Cerebellar cortex (tissue), 1 donor: ENCODE measurements around the gene ALOX15.
"Not testable (repeated sequence)": the region's sequence is repeated elsewhere in the genome, so short reads cannot be mapped to it uniquely, and the experiment has no call there.

Experiments
- DNase-seq: peaks from one replicate; pipeline ENCODE4 v3.0.0-alpha.2; 2015; ENCODE audit warnings: low spot score

ALOX15 gene

DNA sequence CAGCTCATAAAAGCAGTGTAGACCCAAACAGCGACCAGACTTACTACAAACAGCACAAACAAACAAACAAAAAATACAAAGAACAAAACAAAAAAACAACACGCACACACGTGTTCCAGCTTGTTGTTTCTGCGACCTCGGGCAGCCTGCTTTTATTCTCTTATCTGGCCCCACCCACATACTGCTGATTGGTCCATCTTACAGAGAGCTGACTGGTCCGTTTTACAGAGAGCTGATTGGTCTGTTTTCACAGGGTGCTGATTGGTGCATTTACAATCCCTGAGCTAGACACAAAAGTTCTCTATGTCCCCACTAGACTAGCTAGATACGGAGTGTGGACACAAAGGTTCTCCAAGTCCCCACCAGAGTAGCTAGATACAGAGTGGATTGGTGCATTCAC lies 14.5 kb upstream of the ALOX15 start:
- not testable (repeated sequence) for DNase-seq

DNA sequence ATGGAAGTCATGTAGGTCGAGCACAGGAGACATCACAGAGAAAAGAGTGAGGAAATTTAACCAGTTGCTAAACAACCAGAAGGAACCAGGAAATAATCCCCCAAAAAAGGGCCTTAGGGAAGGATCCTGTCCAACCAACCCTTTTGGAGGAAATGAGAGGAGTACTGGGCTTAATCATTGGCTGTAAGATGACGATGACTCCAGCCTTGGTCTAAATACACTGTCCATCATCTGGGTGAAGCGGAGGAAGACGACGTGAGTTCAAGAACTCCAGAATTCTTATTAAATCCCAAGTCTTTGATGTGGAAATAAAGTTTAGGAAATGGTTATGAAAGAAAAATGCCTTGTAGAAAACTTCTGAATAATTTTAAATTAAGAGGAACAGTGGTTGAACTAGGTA lies 11.5 kb upstream of the ALOX15 start:
- DNase-seq: no peak

DNA sequence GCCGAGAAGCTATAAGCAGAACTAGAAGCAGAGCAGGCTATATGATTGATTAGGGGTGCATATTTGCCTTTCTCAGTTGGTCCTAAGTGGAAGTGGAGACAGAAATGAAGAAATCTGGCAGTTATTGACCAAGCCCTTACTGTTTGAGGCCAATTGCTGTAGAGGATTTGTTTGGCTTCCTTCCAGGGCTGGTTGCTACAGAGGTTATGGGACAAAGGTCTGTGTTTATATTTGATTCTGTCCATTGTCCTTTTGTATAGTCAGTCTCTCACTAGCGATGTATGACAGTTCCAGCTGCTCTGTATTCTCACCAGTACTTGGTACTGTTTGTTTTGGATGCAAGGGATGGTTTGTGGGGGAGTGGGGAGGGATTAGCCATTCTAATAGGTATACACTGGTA lies 7.3 kb upstream of the ALOX15 start:
- DNase-seq: no peak

DNA sequence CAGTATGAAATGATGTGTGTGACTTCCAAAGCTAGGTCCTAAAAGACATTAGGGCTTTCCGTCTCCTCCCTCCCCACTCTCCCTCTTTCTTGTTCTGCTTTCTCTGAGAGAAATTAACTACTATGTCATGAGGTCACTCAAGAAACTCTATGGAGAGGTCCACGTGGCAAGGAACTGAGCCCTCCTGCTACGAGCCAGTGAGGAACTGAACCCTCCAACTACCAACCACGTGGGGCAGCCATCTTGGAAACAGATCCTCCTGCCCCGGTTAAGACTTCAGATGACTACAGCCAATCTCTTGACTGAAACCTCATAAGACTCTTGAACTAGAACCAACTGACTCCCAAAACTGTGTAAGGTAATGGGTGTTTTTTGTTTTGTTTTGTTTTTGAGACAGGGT lies 4.2 kb upstream of the ALOX15 start:
- no peak for DNase-seq

GRCh38 chr17:4643676-4644075 lies 2.2 kb upstream of the ALOX15 start:
- DNase-seq: no peak

DNA sequence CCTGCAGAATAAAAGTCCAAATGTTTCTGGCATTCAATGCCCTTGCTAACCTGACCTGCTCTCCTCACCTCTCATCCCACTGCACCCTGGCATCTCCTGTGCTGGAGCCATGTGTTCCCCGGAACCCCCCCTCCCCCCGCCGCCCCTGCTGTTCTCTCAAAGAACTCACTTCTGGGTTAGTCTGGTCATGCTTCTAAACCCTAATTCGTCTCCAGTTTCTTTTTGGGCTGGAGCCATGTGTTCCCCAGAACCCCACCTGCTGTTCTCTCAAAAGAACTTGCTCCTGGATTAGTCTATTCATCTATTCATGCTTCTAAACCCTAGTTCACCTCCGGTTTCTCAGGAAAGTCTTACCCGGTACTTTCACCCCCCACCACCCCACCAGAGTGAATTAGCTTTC lies 808 bp upstream of the ALOX15 start:
- DNase-seq: no peak

- DNase-seq: not testable (repeated sequence)
Observed at GRCh38 chr17:4640569-4641188, 799 bp downstream of the ALOX15 start.

DNA sequence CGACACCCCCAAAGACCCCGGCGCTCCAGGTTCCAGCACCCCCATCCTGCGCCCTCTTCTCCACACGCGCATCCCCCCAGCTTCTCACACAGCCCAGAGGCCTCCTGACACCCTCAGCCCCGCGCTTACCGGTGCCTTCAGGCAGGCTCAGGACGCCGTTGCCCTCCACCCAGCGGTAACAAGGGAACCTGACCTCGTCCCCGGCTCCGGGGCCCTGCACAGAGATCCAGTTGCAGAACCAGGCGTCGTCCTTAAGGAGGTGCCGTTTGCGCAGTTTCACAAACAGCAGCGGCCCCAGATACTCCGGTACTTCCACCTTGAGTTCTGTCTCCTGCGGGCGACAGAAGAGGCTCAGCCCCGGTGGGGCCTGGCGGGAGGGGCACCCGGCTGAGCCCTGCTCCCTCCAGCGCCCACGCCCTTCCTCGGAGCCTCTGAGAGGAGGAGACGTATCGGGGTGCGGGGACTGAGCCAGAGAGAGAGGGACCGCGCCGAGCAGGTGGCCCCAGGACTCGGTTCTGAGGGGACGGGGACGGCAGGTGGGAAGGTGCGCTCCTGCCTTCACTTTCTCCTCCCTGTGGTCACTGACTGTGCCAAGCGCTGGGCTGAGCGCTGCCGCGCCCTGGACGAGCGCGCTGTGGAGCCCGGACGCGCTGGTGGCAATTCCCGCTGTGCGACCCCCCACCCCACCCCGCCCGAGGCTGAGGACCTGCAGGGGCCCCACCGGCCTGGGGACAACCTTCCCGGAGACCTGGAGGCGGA lies 2.0 kb downstream of the ALOX15 start:
- peak; percentile 35 for DNase-seq

GRCh38 chr17:4638766-4639165 lies 2.7 kb downstream of the ALOX15 start:
- DNase-seq: not testable (repeated sequence)

- no peak for DNase-seq
Observed at GRCh38 chr17:4636474-4637100, 4.9 kb downstream of the ALOX15 start.

DNA sequence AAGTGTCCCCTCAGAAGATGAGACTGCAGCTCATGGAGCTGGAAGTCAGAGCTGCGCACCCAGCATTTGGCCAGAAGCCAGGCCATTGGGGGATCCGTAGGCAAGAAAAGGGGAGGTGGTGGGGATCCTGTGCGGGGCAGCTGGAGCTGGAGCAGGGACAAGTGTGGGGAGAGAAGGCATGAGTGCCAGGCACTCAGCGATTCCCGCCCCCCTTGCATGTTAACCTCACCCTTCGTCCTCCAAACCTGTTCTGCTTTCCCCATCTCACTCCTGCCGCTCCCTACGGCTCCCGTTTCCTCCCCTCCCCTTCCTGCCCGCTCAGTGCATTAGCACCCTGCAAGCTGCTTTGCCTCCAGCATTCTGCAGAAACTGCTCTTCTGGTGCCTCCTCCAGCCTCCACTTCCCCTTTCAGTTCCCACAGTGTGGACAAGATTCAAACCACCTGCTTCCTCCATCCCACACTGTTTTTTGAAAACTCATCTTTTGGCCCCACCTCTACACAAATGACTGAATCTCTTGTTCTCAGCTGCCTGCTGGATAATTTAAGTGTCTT lies 5.6 kb downstream of the ALOX15 start:
- no peak for DNase-seq

- DNase-seq: no peak
Observed at GRCh38 chr17:4634976-4635375, 6.5 kb downstream of the ALOX15 start.

DNA sequence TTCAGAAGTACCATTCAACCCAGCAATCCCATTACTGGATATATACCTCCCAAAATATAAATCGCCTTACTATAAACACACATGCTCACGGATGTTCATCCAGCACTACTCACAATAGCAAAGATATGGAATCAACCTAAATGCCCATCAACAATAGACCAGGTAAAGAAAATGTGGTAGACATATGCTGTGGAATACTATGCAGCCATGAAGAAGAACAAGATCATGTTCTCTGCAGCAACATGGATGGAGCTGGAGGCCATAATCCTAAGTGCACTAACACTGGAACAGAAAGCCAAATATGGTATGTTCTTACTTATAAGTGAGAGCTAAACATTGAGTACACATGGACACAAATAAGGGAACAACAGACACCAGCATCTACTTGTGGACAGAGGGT lies 7.8 kb downstream of the ALOX15 start:
- no peak for DNase-seq

GRCh38 chr17:4632581-4632920 lies 8.9 kb downstream of the ALOX15 start:
- DNase-seq: no peak

GRCh38 chr17:4631836-4632580 lies 9.5 kb downstream of the ALOX15 start:
- no peak for DNase-seq

GRCh38 chr17:4631431-4631830 lies 10.0 kb downstream of the ALOX15 start:
- DNase-seq: no peak

- DNase-seq: no peak
Observed at GRCh38 chr17:4626734-4627256, 14.7 kb downstream of the ALOX15 start.

GRCh38 chr17:4625181-4625617 lies 16.3 kb downstream of the ALOX15 start:
- DNase-seq: no peak

DNA sequence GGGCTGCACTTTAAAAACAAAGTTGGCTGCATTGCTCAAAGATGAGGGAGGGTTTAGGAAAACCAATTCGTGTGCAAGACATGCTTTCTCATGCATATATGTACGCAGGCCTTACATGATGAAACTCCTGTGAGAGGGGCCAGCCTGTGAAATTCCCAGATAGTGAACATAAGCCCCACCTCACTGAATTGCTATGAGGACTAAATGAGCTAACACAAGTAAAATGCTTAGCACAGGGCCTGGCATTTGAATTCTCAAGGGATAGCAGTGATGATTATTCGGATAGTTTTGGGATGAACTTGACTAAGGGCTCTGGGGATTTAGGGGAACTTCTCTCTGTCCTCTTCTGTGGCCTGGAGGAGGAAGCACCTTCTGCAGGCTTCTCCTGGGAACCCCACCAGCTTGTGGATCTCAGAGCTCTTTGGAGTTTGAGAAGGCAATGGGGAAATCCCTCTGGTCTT lies 17.0 kb downstream of the ALOX15 start:
- not testable (repeated sequence) for DNase-seq

DNA sequence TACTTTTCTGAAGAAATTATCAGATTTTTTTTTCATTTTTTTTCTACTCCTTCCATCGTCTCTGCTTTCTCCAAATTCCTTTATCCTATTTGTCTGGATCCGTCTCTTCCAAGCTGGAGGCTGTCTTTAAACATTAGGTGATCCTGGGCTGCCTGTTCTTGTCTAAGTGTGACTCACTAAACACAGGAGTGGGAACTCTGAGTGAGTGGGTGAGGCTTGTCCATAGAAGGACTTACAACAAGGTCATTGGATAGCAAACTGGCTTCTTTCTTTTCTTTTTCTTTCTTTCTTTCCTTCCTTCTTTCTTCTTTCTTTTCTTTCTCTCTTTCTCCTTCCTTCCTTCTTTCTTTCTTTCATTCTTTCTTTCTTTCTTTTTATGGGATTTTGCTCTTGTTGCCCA lies 18.2 kb downstream of the ALOX15 start:
- no peak for DNase-seq

DNA sequence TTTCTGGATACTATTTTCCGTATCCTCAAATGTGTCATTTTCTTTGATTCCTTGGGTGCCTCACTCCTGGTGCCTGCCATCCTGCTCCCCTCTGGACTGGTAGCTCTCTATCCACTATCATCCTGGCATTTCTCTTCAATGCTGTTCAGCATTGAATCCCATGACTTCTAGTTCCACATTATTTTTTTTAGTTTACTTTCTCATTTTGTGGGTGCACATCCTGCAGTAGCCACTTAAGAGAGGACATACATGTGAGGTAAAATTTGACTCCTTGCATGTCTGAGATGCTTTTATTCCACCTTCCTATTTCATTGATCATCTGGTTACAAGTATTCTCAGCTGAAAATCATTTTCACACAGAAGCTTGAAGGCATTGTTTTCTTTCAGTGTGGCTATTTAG lies 19.1 kb downstream of the ALOX15 start:
- no peak for DNase-seq

- no peak for DNase-seq
Observed at GRCh38 chr17:4620531-4621101, 20.9 kb downstream of the ALOX15 start.
